OCI-LY3 (cell line): ENCODE measurements around the gene NR2F1.

Experiments used
- H2AFZ ChIP-seq: fragments of 200-600, 300-600 bp; shearing (Covaris generic); 2 replicates; pipeline ENCODE4 v1.6.0; 2014; ENCODE audit warnings: antibody characterized with exemption, low read depth, low read length
- H3K27ac ChIP-seq: fragments of 200-600, 300-600 bp; sonication (generic); 2 replicates; pipeline ENCODE4 v1.5.1; 2014; ENCODE audit warnings: mild to moderate bottlenecking, low read length, moderate library complexity, mixed read lengths
- H3K27me3 ChIP-seq: fragments of 200-600, 300-600 bp; sonication (generic); 2 replicates; pipeline ENCODE4 v1.6.1; 2014; ENCODE audit warnings: low read depth, low read length, mixed read lengths
- H3K36me3 ChIP-seq: fragments of 200-600, 300-600 bp; sonication (generic); replicated peaks from 2 replicates; pipeline ENCODE3; 2014; ENCODE audit warnings: low read depth, low read length, mixed read lengths
- H3K4me1 ChIP-seq: fragments of 300-600, 200-600 bp; sonication (generic); 2 replicates; pipeline ENCODE4 v1.6.1; 2014; ENCODE audit warnings: low read length, mixed read lengths
- H3K4me2 ChIP-seq: fragments of 200-600, 300-600 bp; sonication (generic); 2 replicates; pipeline ENCODE4 v1.6.1; 2014; ENCODE audit warnings: low read length, mixed read lengths
- H3K4me3 ChIP-seq: fragments of 300-600, 200-600 bp; sonication (generic); 2 replicates; pipeline ENCODE4 v1.5.1; 2014; ENCODE audit warnings: antibody characterized with exemption, mild to moderate bottlenecking, low read length, moderate library complexity
- H3K79me2 ChIP-seq: fragments of 300-600, 200-600 bp; shearing (Covaris generic); 2 replicates; pipeline ENCODE4 v1.6.1; 2014; ENCODE audit warnings: mild to moderate bottlenecking, low read length, mixed read lengths
- H3K9ac ChIP-seq: fragments of 300-600, 200-600 bp; shearing (Covaris generic); 2 replicates; pipeline ENCODE4 v1.6.0; 2014; ENCODE audit warnings: mild to moderate bottlenecking, low read length, moderate library complexity
- H3K9me3 ChIP-seq: fragments of 200-600, 300-600 bp; shearing (Covaris generic); 2 replicates; pipeline ENCODE4 v1.6.1; 2014; ENCODE audit warnings: low read length, mixed read lengths; ENCODE audit not compliant: insufficient read depth
- H4K20me1 ChIP-seq: fragments of 200-600, 300-600 bp; sonication (generic); 2 replicates; pipeline ENCODE4 v1.6.1; 2016; ENCODE audit warnings: low read length, mixed read lengths; ENCODE audit not compliant: insufficient read depth
- EZH2phosphoT487 ChIP-seq: fragments of 200-600 bp; shearing (Covaris generic); IDR thresholded peaks from 2 replicates; pipeline ENCODE4 v1.6.1; 2018; ENCODE audit warnings: antibody characterized with exemption, mixed run types, low read depth
- TF ChIP-seq, protein P1 (sequence below): fragments of 200-600, 300-600 bp; sonication (generic); IDR thresholded peaks from 2 replicates; pipeline ENCODE4 v1.5.1; 2014; ENCODE audit warnings: antibody characterized with exemption, low read length, low read depth

Gene NR2F1

DNA sequence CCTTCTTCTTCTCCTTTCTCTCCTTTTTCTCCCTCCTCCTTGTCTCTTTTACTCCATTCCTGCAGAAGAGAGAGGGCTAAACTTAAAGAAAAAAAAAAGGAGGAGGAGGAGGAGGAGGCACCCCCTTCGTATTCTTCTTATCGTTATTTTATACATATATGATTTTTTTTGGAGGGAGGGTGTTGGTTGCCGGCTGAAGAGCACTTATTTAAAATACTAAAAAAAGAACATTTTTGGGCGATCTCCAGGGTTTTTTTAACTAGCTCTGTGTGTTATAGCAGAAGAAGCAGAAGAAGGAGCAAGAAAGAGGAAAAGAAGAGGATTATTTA, 381 bp downstream of the NR2F1 start:
- no peak for TF ChIP-seq EZH2phosphoT487
- TF ChIP-seq, protein P1, sequence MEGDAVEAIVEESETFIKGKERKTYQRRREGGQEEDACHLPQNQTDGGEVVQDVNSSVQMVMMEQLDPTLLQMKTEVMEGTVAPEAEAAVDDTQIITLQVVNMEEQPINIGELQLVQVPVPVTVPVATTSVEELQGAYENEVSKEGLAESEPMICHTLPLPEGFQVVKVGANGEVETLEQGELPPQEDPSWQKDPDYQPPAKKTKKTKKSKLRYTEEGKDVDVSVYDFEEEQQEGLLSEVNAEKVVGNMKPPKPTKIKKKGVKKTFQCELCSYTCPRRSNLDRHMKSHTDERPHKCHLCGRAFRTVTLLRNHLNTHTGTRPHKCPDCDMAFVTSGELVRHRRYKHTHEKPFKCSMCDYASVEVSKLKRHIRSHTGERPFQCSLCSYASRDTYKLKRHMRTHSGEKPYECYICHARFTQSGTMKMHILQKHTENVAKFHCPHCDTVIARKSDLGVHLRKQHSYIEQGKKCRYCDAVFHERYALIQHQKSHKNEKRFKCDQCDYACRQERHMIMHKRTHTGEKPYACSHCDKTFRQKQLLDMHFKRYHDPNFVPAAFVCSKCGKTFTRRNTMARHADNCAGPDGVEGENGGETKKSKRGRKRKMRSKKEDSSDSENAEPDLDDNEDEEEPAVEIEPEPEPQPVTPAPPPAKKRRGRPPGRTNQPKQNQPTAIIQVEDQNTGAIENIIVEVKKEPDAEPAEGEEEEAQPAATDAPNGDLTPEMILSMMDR = no peak
- H3K79me2 ChIP-seq = no peaks in the 10 kb centered on the region
- peak overlapping the region; percentile 14; the same call in 1 of the 2 replicates for H3K27ac ChIP-seq
- peak overlapping the region; percentile 63 for H3K9ac ChIP-seq
- peak overlapping the region; percentile 65; the same call in 1 of the 2 replicates for H2AFZ ChIP-seq
- no peaks in the 10 kb centered on the region for H3K36me3 ChIP-seq
- H4K20me1 ChIP-seq = no peaks in the 10 kb centered on the region
- H3K27me3 ChIP-seq = 0 out of 2 replicates have a peak, but pooled peaks cover 3% of the 10 kb centered on the region
- peak overlapping the region; percentile 88 for H3K4me3 ChIP-seq
- H3K4me2 ChIP-seq = peak overlapping the region; percentile 94
- H3K4me1 ChIP-seq = peaks cover 6% of the 10 kb centered on the region; the same call in 1 of the 2 replicates
- H3K9me3 ChIP-seq = no peaks in the 10 kb centered on the region

- Histone ChIP-seq H3K27me3 (0 out of 2 replicates have a peak, but pooled peaks cover 3% of the 10 kb centered on the region), H3K36me3 (no peaks in the 10 kb centered on the region), H3K9ac (peak overlapping the region; percentile 63), H3K79me2 (no peaks in the 10 kb centered on the region), H4K20me1 (no peaks in the 10 kb centered on the region), H2AFZ (no peak overlapping the region), H3K4me2 (peak overlapping the region; percentile 94), H3K9me3 (no peaks in the 10 kb centered on the region), H3K27ac (no peak overlapping the region), H3K4me1 (peaks cover 6% of the 10 kb centered on the region; the same call in 1 of the 2 replicates), H3K4me3 (peak overlapping the region; percentile 88)
- TF ChIP-seq, protein P1 = no peak
- TF ChIP-seq EZH2phosphoT487 = no peak
Observed at GRCh38 chr5:93583768-93584595, 960 bp downstream of the NR2F1 start.

- H2AFZ ChIP-seq = no peak overlapping the region
- no peaks in the 10 kb centered on the region for H3K79me2 ChIP-seq
- peak overlapping the region; percentile 63 for H3K9ac ChIP-seq
- H3K27ac ChIP-seq = no peak overlapping the region
- no peaks in the 10 kb centered on the region for H3K36me3 ChIP-seq
- no peaks in the 10 kb centered on the region for H4K20me1 ChIP-seq
- H3K27me3 ChIP-seq = 0 out of 2 replicates have a peak, but pooled peaks cover 3% of the 10 kb centered on the region
- H3K4me3 ChIP-seq = peak overlapping the region; percentile 88
- peaks cover 6% of the 10 kb centered on the region; the same call in 1 of the 2 replicates for H3K4me1 ChIP-seq
- peak overlapping the region; percentile 92; the same call in 1 of the 2 replicates for H3K4me2 ChIP-seq
- H3K9me3 ChIP-seq = no peaks in the 10 kb centered on the region
- TF ChIP-seq, protein P1 = no peak
- TF ChIP-seq EZH2phosphoT487 = no peak
Observed at GRCh38 chr5:93584596-93585040, 1.6 kb downstream of the NR2F1 start.

GRCh38 chr5:93585041-93585766, 2.2 kb downstream of the NR2F1 start:
- H3K9ac ChIP-seq = peak overlapping the region; percentile 52
- H3K79me2 ChIP-seq = no peaks in the 10 kb centered on the region
- peak overlapping the region; percentile 88 for H3K4me3 ChIP-seq

More at GRCh38 chr5:93585041-93585766, 2.2 kb downstream of the NR2F1 start:
- Histone ChIP-seq H3K4me1 (peaks cover 6% of the 10 kb centered on the region; the same call in 1 of the 2 replicates), H3K27me3 (0 out of 2 replicates have a peak, but pooled peaks cover 3% of the 10 kb centered on the region), H2AFZ (no peak overlapping the region), H3K9me3 (no peaks in the 10 kb centered on the region), H3K27ac (no peak overlapping the region), H3K4me2 (peak overlapping the region; percentile 92), H4K20me1 (no peaks in the 10 kb centered on the region), H3K36me3 (no peaks in the 10 kb centered on the region)
- TF ChIP-seq EZH2phosphoT487 = no peak
- TF ChIP-seq, protein P1 = no peak
